Measurements from ENCODE around the gene NUP54. TPM values are rescaled to one million over a fixed set of nuclear protein-coding genes. Genes with fewer than 3 reads are reported as not detected.

The NUP54 gene
- total and polyA plus RNA-seq, 2 of the 8 experiments (the other 6 are each of a cell fraction or from before 2014, with no cell fraction given) = 51.4 to 103 TPM

- ChIA-PET POLR2A (ENCODE audit: partially characterized antibody) (interaction anchor here (0.7 to 1.1 kb wide), 2 partner anchors 14 to 114 kb away, joined by 3 to 4 read pairs; no protein-coding TSS in a partner anchor), CTCF (ENCODE audit: partially characterized antibody) (interaction anchor here (1.1 kb wide), 1 partner anchor 17 kb away, joined by 4 read pairs; no protein-coding TSS in a partner anchor)
- no peak overlapping the region for H2BK5ac ChIP-seq (ENCODE audit: low read depth, low read length)
- no peak overlapping the region for H3K23ac ChIP-seq (ENCODE audit: insufficient read length)
- no peak overlapping the region for H3K4me3 ChIP-seq (ENCODE audit: extremely low read depth in 1 of 4, insufficient read depth in 2 of 4, low read depth in 3 of 4, low read length in 4 of 4)
- no peaks in the 10 kb centered on the region for H3K79me1 ChIP-seq (ENCODE audit: low read depth, low read length)
- no peak overlapping the region for H3K9ac ChIP-seq (replicated peaks in 1 of 4; ENCODE audit: extremely low read depth in 1 of 4, low read depth in 3 of 4, low read length in 3 of 4)
- no peak overlapping the region for H2BK20ac ChIP-seq (ENCODE audit: low read length)
- peaks cover 2 to 3% of the 10 kb centered on the region in 2 experiments for H4K20me1 ChIP-seq (replicated peaks in 1 of 2; ENCODE audit: control insufficient read depth in 1 of 2, insufficient read depth in 2 of 2, low read length in 2 of 2)
- DNase-seq (ENCODE audit: low read depth in 1 of 2, low spot score in 2 of 2) (no peak), FAIRE-seq (no peak)
- no peak overlapping the region for H3K18ac ChIP-seq (ENCODE audit: extremely low read depth, low read length)
- no peaks in the 10 kb centered on the region for H3K23me2 ChIP-seq (ENCODE audit: low read depth, low read length)
- no peaks in the 10 kb centered on the region; a peak in 1 of 4 replicates for H3K9me3 ChIP-seq (ENCODE audit: insufficient read depth in 2 of 2, low read depth in 1 of 2, low read length in 1 of 2)
- H3K79me2 ChIP-seq (ENCODE audit: control insufficient read depth in 1 of 2, insufficient read depth in 2 of 2, low read length in 2 of 2) = peaks cover 0 to 27% of the 10 kb centered on the region in 2 experiments; a peak in 2 of 4 replicates
- H2BK12ac ChIP-seq (ENCODE audit: low read depth, low read length) = no peak overlapping the region
- H2BK15ac ChIP-seq (ENCODE audit: low read length) = no peak overlapping the region
- H4K5ac ChIP-seq (ENCODE audit: insufficient read length, low read depth, low read length) = no peak overlapping the region
- no peak overlapping the region for H2AK5ac ChIP-seq (ENCODE audit: low read depth, low read length)
- no peak overlapping the region for H3K27ac ChIP-seq (ENCODE audit: low read depth, low read length)
- H3K4ac ChIP-seq (replicated peaks; ENCODE audit: insufficient read length, low read depth, low read length) = no peak overlapping the region
- no peak overlapping the region for H2AFZ ChIP-seq (ENCODE audit: low read length)
- no peak overlapping the region for H3K56ac ChIP-seq (replicated peaks; ENCODE audit: insufficient read length, low read depth, low read length)
- no peaks in the 10 kb centered on the region for H3K4me1 ChIP-seq (replicated peaks in 1 of 4; ENCODE audit: control insufficient read depth in 3 of 4, insufficient read depth in 4 of 4, low read length in 3 of 4)
- no peak overlapping the region for H2BK120ac ChIP-seq (replicated peaks; ENCODE audit: low read depth, low read length)
- no peak overlapping the region for H3K4me2 ChIP-seq (ENCODE audit: insufficient read depth in 1 of 2, low read depth in 2 of 2, low read length in 2 of 2)
- no peak overlapping the region for H4K91ac ChIP-seq (replicated peaks; ENCODE audit: insufficient read length, low read length)
- H3K36me3 ChIP-seq (ENCODE audit: control insufficient read depth in 2 of 4, insufficient read depth in 4 of 4, low read length in 3 of 4) = peaks cover 5 to 65% (median 29%) of the 10 kb centered on the region in 4 experiments; a peak in 6 of 8 replicates
- H4K8ac ChIP-seq (ENCODE audit: extremely low read depth, insufficient read depth, low read length) = no peak overlapping the region
- no peak overlapping the region for H3K14ac ChIP-seq (ENCODE audit: insufficient read length)
- H3K27me3 ChIP-seq (replicated peaks in 1 of 4; ENCODE audit: control insufficient read depth in 3 of 4, extremely low read depth in 1 of 4, insufficient read depth in 3 of 4, low read length in 3 of 4) = no peaks in the 10 kb centered on the region
- no peak for TF ChIP-seq JUND (IDR thresholded peaks at IDR 0.05; ENCODE audit: low read length)
- no peak for TF ChIP-seq BCL11A (IDR thresholded peaks at IDR 0.05; ENCODE audit: low read depth in 2 of 2, low read length in 2 of 2)
- TF ChIP-seq EP300 (IDR thresholded peaks at IDR 0.05; ENCODE audit: borderline replicate concordance in 1 of 2, low read depth in 2 of 2, low read length in 2 of 2) = no peak
- no peak for TF ChIP-seq PHF8 (conservative IDR thresholded peaks at IDR 0.05; ENCODE audit: low read depth, low read length)
- no peak for TF ChIP-seq BRCA1 (IDR thresholded peaks at IDR 0.05; ENCODE audit: low read depth, low read length)
- TF ChIP-seq KDM5A (IDR thresholded peaks at IDR 0.05; ENCODE audit: low read length) = no peak
- TF ChIP-seq MAFK (IDR thresholded peaks at IDR 0.05; ENCODE audit: low read depth, low read length) = no peak
- TF ChIP-seq EGR1 (IDR thresholded peaks at IDR 0.05; ENCODE audit: borderline replicate concordance, low read depth, low read length) = no peak
- TF ChIP-seq SRF (IDR thresholded peaks at IDR 0.05; ENCODE audit: low read depth, low read length) = no peak
- no peak for TF ChIP-seq CBX8 (IDR thresholded peaks at IDR 0.05; ENCODE audit: borderline replicate concordance, low read depth, low read length)
These were observed 22.4 kb downstream of the NUP54 start for GRCh38 chr4:76125816-76126215.

All from H1 (cell line).